ENCODE measurements around the gene DMXL2.
A peak's percentile ranks its signal among the peaks of the same experiment; 100 is the strongest.

DNA sequence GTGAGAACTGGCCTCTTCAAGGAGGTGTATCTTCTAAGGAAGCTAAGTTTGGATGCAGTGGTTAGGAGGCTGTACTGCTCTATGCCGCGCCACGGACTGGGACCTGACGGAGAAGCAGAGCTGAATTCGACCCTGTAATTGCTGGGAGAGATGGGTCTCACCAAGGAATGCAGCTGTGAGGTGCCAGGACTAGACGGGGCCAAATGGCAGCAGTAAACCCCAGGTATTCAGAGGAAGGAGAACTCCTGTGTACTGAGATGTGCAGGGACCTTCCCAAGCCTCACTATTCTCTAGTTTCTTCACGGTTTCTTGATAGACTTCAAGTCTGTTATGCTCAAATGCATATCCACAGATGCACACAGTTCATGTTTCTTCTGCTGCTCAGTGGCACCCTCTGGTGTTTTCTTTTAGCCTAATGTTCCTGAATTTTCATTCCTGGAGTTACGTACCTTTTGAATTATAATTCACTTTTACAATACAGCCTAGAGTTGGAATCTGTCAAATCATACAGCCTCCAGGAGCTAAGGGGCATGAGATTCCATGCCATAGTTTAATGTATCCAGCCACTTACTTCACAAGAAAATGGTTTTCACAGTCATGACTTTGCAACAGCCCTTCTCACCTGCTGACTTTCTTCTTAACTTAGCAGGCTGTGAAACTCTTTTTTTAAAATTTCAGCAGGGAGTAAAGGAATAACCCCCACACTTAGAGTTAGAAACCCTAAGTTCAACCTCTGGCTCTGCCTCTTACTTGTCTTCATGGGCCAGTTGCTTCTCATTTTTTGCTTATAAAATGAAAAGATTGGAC, 219.3 kb downstream of the DMXL2 start:
- TF ChIP-seq KLF7 (tag by site-specific recombination; IDR thresholded peaks at IDR 0.05; ENCODE audit: borderline replicate concordance) = no peak
- no peak for TF ChIP-seq ZFP41 (tag by site-specific recombination; IDR thresholded peaks at IDR 0.05; ENCODE audit: borderline replicate concordance)
- TF ChIP-seq ZNF658 (tag by site-specific recombination; IDR thresholded peaks at IDR 0.05) = no peak
- TF ChIP-seq, protein P1, sequence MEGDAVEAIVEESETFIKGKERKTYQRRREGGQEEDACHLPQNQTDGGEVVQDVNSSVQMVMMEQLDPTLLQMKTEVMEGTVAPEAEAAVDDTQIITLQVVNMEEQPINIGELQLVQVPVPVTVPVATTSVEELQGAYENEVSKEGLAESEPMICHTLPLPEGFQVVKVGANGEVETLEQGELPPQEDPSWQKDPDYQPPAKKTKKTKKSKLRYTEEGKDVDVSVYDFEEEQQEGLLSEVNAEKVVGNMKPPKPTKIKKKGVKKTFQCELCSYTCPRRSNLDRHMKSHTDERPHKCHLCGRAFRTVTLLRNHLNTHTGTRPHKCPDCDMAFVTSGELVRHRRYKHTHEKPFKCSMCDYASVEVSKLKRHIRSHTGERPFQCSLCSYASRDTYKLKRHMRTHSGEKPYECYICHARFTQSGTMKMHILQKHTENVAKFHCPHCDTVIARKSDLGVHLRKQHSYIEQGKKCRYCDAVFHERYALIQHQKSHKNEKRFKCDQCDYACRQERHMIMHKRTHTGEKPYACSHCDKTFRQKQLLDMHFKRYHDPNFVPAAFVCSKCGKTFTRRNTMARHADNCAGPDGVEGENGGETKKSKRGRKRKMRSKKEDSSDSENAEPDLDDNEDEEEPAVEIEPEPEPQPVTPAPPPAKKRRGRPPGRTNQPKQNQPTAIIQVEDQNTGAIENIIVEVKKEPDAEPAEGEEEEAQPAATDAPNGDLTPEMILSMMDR (tag by site-specific recombination; IDR thresholded peaks at IDR 0.05) = peak; percentile 38; the same call in 1 of the 2 replicates
- no peak for TF ChIP-seq ZNF121 (tag by site-specific recombination; IDR thresholded peaks at IDR 0.05)
- TF ChIP-seq, protein P2, sequence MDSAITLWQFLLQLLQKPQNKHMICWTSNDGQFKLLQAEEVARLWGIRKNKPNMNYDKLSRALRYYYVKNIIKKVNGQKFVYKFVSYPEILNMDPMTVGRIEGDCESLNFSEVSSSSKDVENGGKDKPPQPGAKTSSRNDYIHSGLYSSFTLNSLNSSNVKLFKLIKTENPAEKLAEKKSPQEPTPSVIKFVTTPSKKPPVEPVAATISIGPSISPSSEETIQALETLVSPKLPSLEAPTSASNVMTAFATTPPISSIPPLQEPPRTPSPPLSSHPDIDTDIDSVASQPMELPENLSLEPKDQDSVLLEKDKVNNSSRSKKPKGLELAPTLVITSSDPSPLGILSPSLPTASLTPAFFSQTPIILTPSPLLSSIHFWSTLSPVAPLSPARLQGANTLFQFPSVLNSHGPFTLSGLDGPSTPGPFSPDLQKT (IDR thresholded peaks at IDR 0.05; ENCODE audit: borderline replicate concordance, low read depth, low read length) = no peak
- no peak for TF ChIP-seq ZBTB8A (tag by site-specific recombination; IDR thresholded peaks at IDR 0.05)
- TF ChIP-seq ZNF138 (tag by site-specific recombination; IDR thresholded peaks at IDR 0.05; ENCODE audit: borderline replicate concordance) = no peak
